MM.1S (cell line): ENCODE data around the gene CFD.

Experiments used
- DNase-seq: peaks from one replicate; pipeline ENCODE4 v3.0.0-alpha.2; 2015
- H2AFZ ChIP-seq: fragments of 300-600 bp; sonication (generic); 2 replicates; pipeline ENCODE4 v1.6.0; 2016; ENCODE audit warnings: antibody characterized with exemption, low read length
- H3F3A ChIP-seq: fragments of 300-600 bp; sonication (generic); 2 replicates; pipeline ENCODE4 v1.6.1; 2016; ENCODE audit warnings: mild to moderate bottlenecking, antibody characterized with exemption, low read length, moderate library complexity, mixed read lengths; ENCODE audit not compliant: insufficient read depth
- H3K27ac ChIP-seq: fragments of 300-600 bp; sonication (generic); 2 replicates; pipeline ENCODE4 v1.5.1; 2016; ENCODE audit warnings: mild to moderate bottlenecking, low read length
- H3K27me3 ChIP-seq: fragments of 300-600 bp; sonication (generic); replicated peaks from 2 replicates; pipeline ENCODE4 v1.6.0; 2016; ENCODE audit warnings: low read length; ENCODE audit not compliant: insufficient read depth
- H3K36me3 ChIP-seq: fragments of 300-600 bp; sonication (generic); replicated peaks from 2 replicates; pipeline ENCODE4 v1.6.1; 2016; ENCODE audit warnings: mild to moderate bottlenecking, low read length, mixed read lengths; ENCODE audit not compliant: insufficient read depth
- H3K4me1 ChIP-seq: fragments of 300-600 bp; sonication (generic); 2 replicates; pipeline ENCODE4 v1.6.1; 2016; ENCODE audit warnings: low read length, mixed read lengths
- H3K4me2 ChIP-seq: fragments of 300-600 bp; sonication (generic); 2 replicates; pipeline ENCODE4 v1.6.0; 2016; ENCODE audit warnings: low read depth, low read length
- H3K4me3 ChIP-seq: fragments of 300-600 bp; sonication (generic); 2 replicates; pipeline ENCODE4 v1.5.1; 2016; ENCODE audit warnings: low read length, mixed read lengths
- H3K79me2 ChIP-seq: fragments of 300-600 bp; sonication (generic); 2 replicates; pipeline ENCODE4 v1.6.1; 2016; ENCODE audit warnings: mixed run types, low read length, mixed read lengths
- H3K9ac ChIP-seq: fragments of 300-600 bp; sonication (generic); 2 replicates; pipeline ENCODE4 v1.6.1; 2016; ENCODE audit warnings: low read length, mixed read lengths
- H3K9me2 ChIP-seq: fragments of 300-600 bp; sonication (generic); replicated peaks from 2 replicates; pipeline ENCODE4 v1.6.1; 2016; ENCODE audit warnings: mild to moderate bottlenecking, low read length, mixed read lengths; ENCODE audit not compliant: insufficient read depth
- H3K9me3 ChIP-seq: fragments of 300-600 bp; sonication (generic); replicated peaks from 2 replicates; pipeline ENCODE4 v1.6.1; 2016; ENCODE audit warnings: mild to moderate bottlenecking, low read length, mixed read lengths; ENCODE audit not compliant: insufficient read depth
- H4K20me1 ChIP-seq: fragments of 300-600 bp; sonication (generic); 2 replicates; pipeline ENCODE4 v1.6.1; 2016; ENCODE audit warnings: mild to moderate bottlenecking, low read length, moderate library complexity, mixed read lengths; ENCODE audit not compliant: insufficient read depth
- CTCF ChIP-seq: fragments of 300-600 bp; sonication (generic); IDR thresholded peaks from 2 replicates; pipeline ENCODE4 v1.5.1; 2016; ENCODE audit warnings: antibody characterized with exemption, low read length, mixed read lengths
- EZH2 ChIP-seq: fragments of 300-600 bp; sonication (generic); optimal IDR thresholded peaks from 2 replicates; pipeline ENCODE3; 2017; ENCODE audit warnings: low read depth, mild to moderate bottlenecking, antibody characterized with exemption, low read length, mixed read lengths
- EZH2phosphoT487 ChIP-seq: fragments of 300-600 bp; sonication (generic); IDR thresholded peaks from 2 replicates; pipeline ENCODE4 v1.6.1; 2018; ENCODE audit warnings: antibody characterized with exemption, low read length

CFD gene

GRCh38 chr19:868458-869244 is 9.2 kb downstream of the CFD start:
- Histone ChIP-seq H3K79me2 (no peaks in the 10 kb centered on the region), H2AFZ (no peak overlapping the region), H3K36me3 (no peaks in the 10 kb centered on the region), H3K27ac (no peak overlapping the region), H3F3A (peaks cover 14% of the 10 kb centered on the region), H3K4me2 (no peak overlapping the region), H4K20me1 (0 out of 2 replicates have a peak, but pooled peaks cover 3% of the 10 kb centered on the region), H3K4me1 (0 out of 2 replicates have a peak, but pooled peaks cover 7% of the 10 kb centered on the region), H3K9ac (no peak overlapping the region), H3K9me3 (no peaks in the 10 kb centered on the region), H3K4me3 (no peak overlapping the region), H3K9me2 (no peaks in the 10 kb centered on the region), H3K27me3 (no peaks in the 10 kb centered on the region)
- DNase-seq, result no peak
- TF ChIP-seq EZH2, result no peak
- TF ChIP-seq CTCF, result no peak
- TF ChIP-seq EZH2phosphoT487, result no peak

GRCh38 chr19:869245-870177 is 10.0 kb downstream of the CFD start:
- Histone ChIP-seq H3K4me3 (no peak overlapping the region), H2AFZ (no peak overlapping the region), H3K36me3 (no peaks in the 10 kb centered on the region), H3K9me2 (no peaks in the 10 kb centered on the region), H3K27me3 (no peaks in the 10 kb centered on the region), H3K4me1 (0 out of 2 replicates have a peak, but pooled peaks cover 7% of the 10 kb centered on the region), H3F3A (peaks cover 11% of the 10 kb centered on the region), H3K9me3 (no peaks in the 10 kb centered on the region), H3K9ac (no peak overlapping the region), H3K4me2 (no peak overlapping the region), H3K79me2 (no peaks in the 10 kb centered on the region), H4K20me1 (no peaks in the 10 kb centered on the region), H3K27ac (no peak overlapping the region)
- TF ChIP-seq EZH2phosphoT487, result no peak
- TF ChIP-seq EZH2, result no peak
- TF ChIP-seq CTCF, result no peak
- DNase-seq, result no peak

GRCh38 chr19:870314-870713 is 10.8 kb downstream of the CFD start:
- no peak for DNase-seq
- H3K4me2 ChIP-seq, result no peak overlapping the region
- no peak overlapping the region for H2AFZ ChIP-seq
- no peaks in the 10 kb centered on the region for H4K20me1 ChIP-seq
- peaks cover 9% of the 10 kb centered on the region; the same call in 1 of the 2 replicates for H3F3A ChIP-seq
- H3K9me3 ChIP-seq, result no peaks in the 10 kb centered on the region
- no peaks in the 10 kb centered on the region for H3K27me3 ChIP-seq
- H3K9me2 ChIP-seq, result no peaks in the 10 kb centered on the region
- 0 out of 2 replicates have a peak, but pooled peaks cover 7% of the 10 kb centered on the region for H3K4me1 ChIP-seq
- no peak overlapping the region for H3K9ac ChIP-seq
- no peak overlapping the region for H3K4me3 ChIP-seq
- no peak overlapping the region for H3K27ac ChIP-seq
- no peak for TF ChIP-seq EZH2
- TF ChIP-seq CTCF, result no peak
- no peak for TF ChIP-seq EZH2phosphoT487
- no peaks in the 10 kb centered on the region for H3K79me2 ChIP-seq
- H3K36me3 ChIP-seq, result no peaks in the 10 kb centered on the region
